HepG2 (cell line): ENCODE data around the gene PLLP. TPM values are rescaled to one million over a fixed set of nuclear protein-coding genes. Genes with fewer than 3 reads are reported as not detected.

Experiments used
- ATAD3A ChIP-seq: sonication (generic); formaldehyde crosslinking; IDR thresholded peaks from 2 replicates; pipeline ENCODE4 v1.4.0; 2020; ENCODE audit warnings: missing genetic modification reagents
- KDM1A ChIP-seq: IDR thresholded peaks from 2 replicates; pipeline ENCODE4 v1.6.1; 2016; ENCODE audit warnings: missing compliant biosample characterization
- POGZ ChIP-seq: sonication (generic); formaldehyde crosslinking; IDR thresholded peaks from 2 replicates; pipeline ENCODE4 v1.4.0; 2020; ENCODE audit warnings: mild to moderate bottlenecking, missing genetic modification reagents
- POLR2A ChIP-seq, 2 experiments: IDR thresholded peaks; 2 replicates each; pipeline ENCODE4 v1.6.1; 2011; ENCODE audit warnings: low read depth in 2 of 2, low read length in 2 of 2, mild to moderate bottlenecking in 1 of 2, moderate library complexity in 1 of 2; ENCODE audit not compliant: insufficient read depth in 1 of 2
- RBAK ChIP-seq: sonication (generic); formaldehyde crosslinking; IDR thresholded peaks from 2 replicates; pipeline ENCODE4 v1.5.1; 2020; ENCODE audit warnings: mild to moderate bottlenecking, missing genetic modification reagents
- SMARCC2 ChIP-seq: fragments of 450-650 bp; IDR thresholded peaks from 2 replicates; pipeline ENCODE4 v1.6.1; 2017; ENCODE audit warnings: antibody characterized with exemption, mild to moderate bottlenecking
- SMYD3 ChIP-seq: sonication (generic); formaldehyde crosslinking; IDR thresholded peaks from 2 replicates; pipeline ENCODE4 v1.8.1; 2023; ENCODE audit warnings: mild to moderate bottlenecking, missing genetic modification reagents
- TGIF2 ChIP-seq: IDR thresholded peaks from 2 replicates; pipeline ENCODE4 v1.6.1; 2016; ENCODE audit warnings: control low read depth, missing compliant biosample characterization
- ZIK1 ChIP-seq: sonication (generic); formaldehyde crosslinking; IDR thresholded peaks from 2 replicates; pipeline ENCODE4 v1.5.0; 2020; ENCODE audit warnings: mild to moderate bottlenecking, low read depth, missing genetic modification reagents, borderline replicate concordance
- ZMYM2 ChIP-seq: sonication (generic); formaldehyde crosslinking; IDR thresholded peaks from 2 replicates; pipeline ENCODE4 v1.8.0; 2022; ENCODE audit warnings: mild to moderate bottlenecking, missing genetic modification reagents
- ZNF121 ChIP-seq: sonication (generic); formaldehyde crosslinking; IDR thresholded peaks from 2 replicates; pipeline ENCODE4 v1.5.0; 2020; ENCODE audit warnings: mild to moderate bottlenecking, missing genetic modification reagents
- ZNF160 ChIP-seq: sonication (generic); formaldehyde crosslinking; IDR thresholded peaks from 2 replicates; pipeline ENCODE4 v1.8.0; 2022; ENCODE audit warnings: mild to moderate bottlenecking, inconsistent platforms, missing genetic modification reagents
- ZNF205 ChIP-seq: IDR thresholded peaks from 2 replicates; pipeline ENCODE4 v1.6.1; 2018; ENCODE audit warnings: missing biosample characterization, missing genetic modification reagents
- ZNF326 ChIP-seq: sonication (generic); formaldehyde crosslinking; IDR thresholded peaks from 2 replicates; pipeline ENCODE4 v1.4.0; 2020; ENCODE audit warnings: missing genetic modification reagents, borderline replicate concordance
- ZNF430 ChIP-seq: sonication (generic); formaldehyde crosslinking; IDR thresholded peaks from 2 replicates; pipeline ENCODE4 v1.9.0; 2021; ENCODE audit warnings: mild to moderate bottlenecking, missing genetic modification reagents
- ZNF737 ChIP-seq: sonication (generic); formaldehyde crosslinking; IDR thresholded peaks from 2 replicates; pipeline ENCODE4 v1.5.0; 2020; ENCODE audit warnings: missing genetic modification reagents, mild to moderate bottlenecking, borderline replicate concordance
- ZNF850 ChIP-seq: sonication (generic); formaldehyde crosslinking; conservative IDR thresholded peaks from 2 replicates; pipeline ENCODE4 v1.9.0; 2021; ENCODE audit warnings: mild to moderate bottlenecking, missing genetic modification reagents
- ZNF883 ChIP-seq: sonication (generic); formaldehyde crosslinking; IDR thresholded peaks from 2 replicates; pipeline ENCODE4 v1.5.1; 2020; ENCODE audit warnings: mild to moderate bottlenecking, missing genetic modification reagents; ENCODE audit errors: not compliant biosample characterization
- polyA plus RNA-seq, 8 experiments: library from polyadenylated mRNA; depleted of rRNA in 3 of 8; stranded (reverse) in 7 of 8; unstranded in 1 of 8; fragments of >200 nt; fragmentation: Illumina TruSeq in 4 of 8; extraction: Trizol in 4 of 8; gene quantifications; 2 replicates each; pipeline versions ENCODE4 v1.2.1 to v1.2.3, GENCODE V29; 2011 to 2016; ENCODE audit warnings: low read depth in 4 of 8, missing spikeins in 1 of 8, mixed read lengths in 1 of 8; ENCODE audit not compliant: insufficient read depth in 1 of 8
- total RNA-seq, 5 experiments: library from RNA; depleted of rRNA; stranded (reverse); fragments of >200 nt; fragmentation: Illumina TruSeq; extraction: Trizol; gene quantifications; 2 replicates each; pipeline ENCODE4 v1.2.3, GENCODE V29; 2016; ENCODE audit warnings: low read depth in 1 of 5
- TF ChIP-seq, protein P1 (sequence below): sonication (generic); formaldehyde crosslinking; conservative IDR thresholded peaks from 2 replicates; pipeline ENCODE4 v1.8.0; 2022; ENCODE audit warnings: mild to moderate bottlenecking, moderate library complexity, missing genetic modification reagents
- TF ChIP-seq, protein P2 (sequence below): sonication (generic); formaldehyde crosslinking; IDR thresholded peaks from 2 replicates; pipeline ENCODE4 v1.5.0; 2020; ENCODE audit warnings: missing genetic modification reagents
- TF ChIP-seq, protein P3 (sequence below), 2 experiments: fragments of 450-650 bp in 1 of 2; sonication (generic) in 1 of 2; formaldehyde crosslinking; IDR thresholded peaks; 2 replicates each; pipeline versions ENCODE4 v1.5.0 to v1.8.0; 2020 to 2022; ENCODE audit warnings: mild to moderate bottlenecking in 1 of 2, missing genetic modification reagents in 1 of 2
- TF ChIP-seq, protein P4 (sequence below): sonication (generic); formaldehyde crosslinking; IDR thresholded peaks from 2 replicates; pipeline ENCODE4 v1.4.0; 2020; ENCODE audit warnings: missing genetic modification reagents
- TF ChIP-seq, protein P5 (sequence below): sonication (generic); formaldehyde crosslinking; IDR thresholded peaks from 2 replicates; pipeline ENCODE4 v1.5.0; 2020; ENCODE audit warnings: mild to moderate bottlenecking, missing genetic modification reagents

PLLP gene
- total and polyA plus RNA-seq, 2 of the 13 experiments (the other 11 are each of a cell fraction or from before 2014, with no cell fraction given), result 60.6 to 127 TPM

DNA sequence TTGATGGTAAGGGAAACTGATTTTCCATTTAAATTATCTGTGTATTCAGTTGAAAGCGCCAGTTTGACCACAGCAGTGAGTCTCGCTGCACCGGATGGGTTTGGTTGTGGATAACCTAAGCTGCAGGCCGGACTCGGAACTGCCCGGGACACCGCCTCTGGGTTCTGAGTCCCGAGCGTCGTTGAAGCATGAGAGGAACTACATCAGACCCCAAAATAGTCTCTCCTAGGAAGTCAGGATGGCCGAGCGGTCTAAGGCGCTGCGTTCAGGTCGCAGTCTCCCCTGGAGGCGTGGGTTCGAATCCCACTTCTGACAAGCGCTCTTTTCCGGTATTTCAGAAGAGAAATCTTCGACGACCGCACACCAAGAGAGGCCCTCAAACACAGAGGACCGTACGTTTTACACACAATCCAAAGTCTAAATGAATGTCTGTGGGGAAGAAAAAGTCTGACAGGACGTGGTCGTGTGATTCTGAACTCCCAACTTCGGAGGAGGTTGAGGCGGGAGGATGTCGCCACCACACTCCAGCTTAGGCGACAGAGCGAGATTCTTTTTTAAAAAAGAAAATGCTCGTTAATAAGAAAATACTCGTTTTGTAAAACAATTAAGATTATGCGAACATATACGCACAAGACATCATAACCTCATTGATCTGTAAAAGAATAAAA is 15.4 kb upstream of the PLLP start (continued):
- TF ChIP-seq ZNF121 (no peak; the same call in 1 of the 2 replicates), SMARCC2 (no peak), ZMYM2 (peak; percentile 94), TGIF2 (CRISPR knock-in tag) (no peak), ZNF850 (CRISPR knock-in tag) (0 out of 2 replicates have a peak, but pooled peaks have one; percentile 56), POGZ (CRISPR knock-in tag) (peak; percentile 72), ZIK1 (CRISPR knock-in tag) (no peak), ZNF205 (CRISPR knock-in tag) (peak; percentile 92), ZNF160 (CRISPR knock-in tag) (peak; percentile 38; the same call in 1 of the 2 replicates), KDM1A (CRISPR knock-in tag) (peak; percentile 66; the same call in 1 of the 2 replicates), ATAD3A (no peak), ZNF737 (CRISPR knock-in tag) (0 out of 2 replicates have a peak, but pooled peaks have one; percentile 17), POLR2A (IDR thresholded peaks at IDR 0.05; ENCODE audit: insufficient read depth in 1 of 2, low read depth in 2 of 2, low read length in 2 of 2) (peak in 1 of 2 experiments; percentile 31; a peak in 1 of 4 replicates), ZNF326 (CRISPR knock-in tag) (no peak), ZNF883 (no peak), ZNF430 (CRISPR knock-in tag) (peak; percentile 86), RBAK (CRISPR knock-in tag) (no peak), SMYD3 (CRISPR knock-in tag) (no peak)
- TF ChIP-seq, protein P1, sequence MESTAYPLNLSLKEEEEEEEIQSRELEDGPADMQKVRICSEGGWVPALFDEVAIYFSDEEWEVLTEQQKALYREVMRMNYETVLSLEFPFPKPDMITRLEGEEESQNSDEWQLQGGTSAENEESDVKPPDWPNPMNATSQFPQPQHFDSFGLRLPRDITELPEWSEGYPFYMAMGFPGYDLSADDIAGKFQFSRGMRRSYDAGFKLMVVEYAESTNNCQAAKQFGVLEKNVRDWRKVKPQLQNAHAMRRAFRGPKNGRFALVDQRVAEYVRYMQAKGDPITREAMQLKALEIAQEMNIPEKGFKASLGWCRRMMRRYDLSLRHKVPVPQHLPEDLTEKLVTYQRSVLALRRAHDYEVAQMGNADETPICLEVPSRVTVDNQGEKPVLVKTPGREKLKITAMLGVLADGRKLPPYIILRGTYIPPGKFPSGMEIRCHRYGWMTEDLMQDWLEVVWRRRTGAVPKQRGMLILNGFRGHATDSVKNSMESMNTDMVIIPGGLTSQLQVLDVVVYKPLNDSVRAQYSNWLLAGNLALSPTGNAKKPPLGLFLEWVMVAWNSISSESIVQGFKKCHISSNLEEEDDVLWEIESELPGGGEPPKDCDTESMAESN (CRISPR knock-in tag), result peak; percentile 75
- TF ChIP-seq, protein P2, sequence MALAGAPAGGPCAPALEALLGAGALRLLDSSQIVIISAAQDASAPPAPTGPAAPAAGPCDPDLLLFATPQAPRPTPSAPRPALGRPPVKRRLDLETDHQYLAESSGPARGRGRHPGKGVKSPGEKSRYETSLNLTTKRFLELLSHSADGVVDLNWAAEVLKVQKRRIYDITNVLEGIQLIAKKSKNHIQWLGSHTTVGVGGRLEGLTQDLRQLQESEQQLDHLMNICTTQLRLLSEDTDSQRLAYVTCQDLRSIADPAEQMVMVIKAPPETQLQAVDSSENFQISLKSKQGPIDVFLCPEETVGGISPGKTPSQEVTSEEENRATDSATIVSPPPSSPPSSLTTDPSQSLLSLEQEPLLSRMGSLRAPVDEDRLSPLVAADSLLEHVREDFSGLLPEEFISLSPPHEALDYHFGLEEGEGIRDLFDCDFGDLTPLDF (CRISPR knock-in tag), result no peak; the same call in 1 of the 2 replicates
- TF ChIP-seq, protein P3, sequence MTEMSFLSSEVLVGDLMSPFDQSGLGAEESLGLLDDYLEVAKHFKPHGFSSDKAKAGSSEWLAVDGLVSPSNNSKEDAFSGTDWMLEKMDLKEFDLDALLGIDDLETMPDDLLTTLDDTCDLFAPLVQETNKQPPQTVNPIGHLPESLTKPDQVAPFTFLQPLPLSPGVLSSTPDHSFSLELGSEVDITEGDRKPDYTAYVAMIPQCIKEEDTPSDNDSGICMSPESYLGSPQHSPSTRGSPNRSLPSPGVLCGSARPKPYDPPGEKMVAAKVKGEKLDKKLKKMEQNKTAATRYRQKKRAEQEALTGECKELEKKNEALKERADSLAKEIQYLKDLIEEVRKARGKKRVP (CRISPR knock-in tag; IDR thresholded peaks at IDR 0.05), result 0 out of 4 replicates have a peak, but pooled peaks of 1 of the 2 experiments have one; percentile 6
- TF ChIP-seq, protein P4, sequence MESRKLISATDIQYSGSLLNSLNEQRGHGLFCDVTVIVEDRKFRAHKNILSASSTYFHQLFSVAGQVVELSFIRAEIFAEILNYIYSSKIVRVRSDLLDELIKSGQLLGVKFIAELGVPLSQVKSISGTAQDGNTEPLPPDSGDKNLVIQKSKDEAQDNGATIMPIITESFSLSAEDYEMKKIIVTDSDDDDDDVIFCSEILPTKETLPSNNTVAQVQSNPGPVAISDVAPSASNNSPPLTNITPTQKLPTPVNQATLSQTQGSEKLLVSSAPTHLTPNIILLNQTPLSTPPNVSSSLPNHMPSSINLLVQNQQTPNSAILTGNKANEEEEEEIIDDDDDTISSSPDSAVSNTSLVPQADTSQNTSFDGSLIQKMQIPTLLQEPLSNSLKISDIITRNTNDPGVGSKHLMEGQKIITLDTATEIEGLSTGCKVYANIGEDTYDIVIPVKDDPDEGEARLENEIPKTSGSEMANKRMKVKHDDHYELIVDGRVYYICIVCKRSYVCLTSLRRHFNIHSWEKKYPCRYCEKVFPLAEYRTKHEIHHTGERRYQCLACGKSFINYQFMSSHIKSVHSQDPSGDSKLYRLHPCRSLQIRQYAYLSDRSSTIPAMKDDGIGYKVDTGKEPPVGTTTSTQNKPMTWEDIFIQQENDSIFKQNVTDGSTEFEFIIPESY, result peak; percentile 52; the same call in 1 of the 2 replicates
- TF ChIP-seq, protein P5, sequence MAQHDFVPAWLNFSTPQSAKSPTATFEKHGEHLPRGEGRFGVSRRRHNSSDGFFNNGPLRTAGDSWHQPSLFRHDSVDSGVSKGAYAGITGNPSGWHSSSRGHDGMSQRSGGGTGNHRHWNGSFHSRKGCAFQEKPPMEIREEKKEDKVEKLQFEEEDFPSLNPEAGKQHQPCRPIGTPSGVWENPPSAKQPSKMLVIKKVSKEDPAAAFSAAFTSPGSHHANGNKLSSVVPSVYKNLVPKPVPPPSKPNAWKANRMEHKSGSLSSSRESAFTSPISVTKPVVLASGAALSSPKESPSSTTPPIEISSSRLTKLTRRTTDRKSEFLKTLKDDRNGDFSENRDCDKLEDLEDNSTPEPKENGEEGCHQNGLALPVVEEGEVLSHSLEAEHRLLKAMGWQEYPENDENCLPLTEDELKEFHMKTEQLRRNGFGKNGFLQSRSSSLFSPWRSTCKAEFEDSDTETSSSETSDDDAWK (CRISPR knock-in tag), result no peak
